AG08395 (cell line): ENCODE measurements around the gene ARHGEF12.

Source experiments
- DNase-seq: peaks from one replicate; pipeline ENCODE4 v3.0.0; 2012; ENCODE audit warnings: mixed read lengths, low spot score

Gene ARHGEF12

GRCh38 chr11:120316880-120317688 is 19.1 kb upstream of the ARHGEF12 start:
- DNase-seq: peak; percentile 55

- no peak for DNase-seq
Observed at GRCh38 chr11:120317689-120318480, 18.3 kb upstream of the ARHGEF12 start.

DNA sequence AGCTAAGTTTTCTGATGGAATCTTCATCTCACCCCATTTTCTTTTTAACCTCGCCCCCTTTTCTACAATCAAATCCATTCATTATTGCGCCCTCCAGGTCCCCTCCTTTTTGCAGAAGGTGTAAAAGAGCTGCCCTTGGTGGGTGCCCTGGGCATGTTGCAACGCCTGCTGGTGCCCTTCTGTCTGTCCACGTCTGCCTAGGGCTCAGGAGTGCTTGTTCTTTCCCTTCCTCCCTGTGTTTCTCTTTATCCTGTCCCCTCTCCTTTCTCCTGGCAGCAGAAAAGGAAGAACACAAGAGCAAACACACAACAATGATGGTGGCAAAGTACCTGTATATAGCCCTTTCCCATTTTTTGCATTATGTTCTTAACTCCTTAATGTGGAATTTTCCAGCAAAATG is 17.3 kb upstream of the ARHGEF12 start:
- DNase-seq: no peak

DNA sequence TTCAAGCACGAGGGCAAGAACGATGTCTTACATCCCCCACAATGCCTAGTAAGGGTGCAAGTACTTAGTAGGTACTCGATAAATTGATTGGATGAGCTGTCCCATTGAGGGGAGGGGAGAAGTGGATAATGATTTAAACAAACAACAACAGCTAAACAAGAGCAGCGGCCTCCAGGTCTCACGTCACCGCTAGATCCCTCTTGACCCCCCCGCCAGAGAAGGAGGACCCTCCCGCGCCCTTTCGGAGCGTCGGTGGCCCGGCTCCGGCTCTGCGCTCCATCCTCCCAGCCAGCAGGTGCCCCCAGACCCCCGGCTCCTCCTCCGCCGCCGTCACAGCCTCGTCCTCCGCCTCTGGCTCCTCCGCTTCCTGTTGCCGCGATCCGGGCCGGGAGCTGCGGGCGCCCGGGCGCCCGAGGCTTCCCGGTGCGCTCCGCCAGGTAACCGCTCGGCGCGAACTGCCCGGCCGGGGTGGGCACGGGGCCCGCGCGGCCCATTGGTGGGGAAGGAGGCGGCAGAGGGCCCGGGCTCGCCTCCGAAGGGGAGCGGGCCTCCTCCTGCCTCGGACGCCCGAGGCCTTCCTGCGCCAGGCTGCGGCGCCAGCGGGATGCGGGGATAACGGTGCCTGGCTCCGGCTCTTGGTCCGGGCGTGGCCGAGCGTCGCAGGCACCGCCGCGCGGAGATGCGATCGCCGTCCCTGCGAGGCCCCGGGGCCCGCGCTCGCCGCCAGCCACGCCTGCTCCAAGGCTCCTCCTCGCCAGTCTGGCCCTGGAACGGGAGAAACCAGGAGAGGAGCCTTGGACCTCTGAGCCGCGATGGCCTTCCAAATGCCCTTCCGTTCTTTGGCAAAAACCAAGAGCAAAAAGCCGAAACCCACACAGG is 11.0 kb upstream of the ARHGEF12 start, which contains the start of gene TLCD5:
Gene TLCD5, plus strand, starts transcription at position 368 of the 879 bp plus-strand sequence. CDS start 2,143 bp downstream, outside the sequence.
- DNase-seq: peak; percentile 66

DNA sequence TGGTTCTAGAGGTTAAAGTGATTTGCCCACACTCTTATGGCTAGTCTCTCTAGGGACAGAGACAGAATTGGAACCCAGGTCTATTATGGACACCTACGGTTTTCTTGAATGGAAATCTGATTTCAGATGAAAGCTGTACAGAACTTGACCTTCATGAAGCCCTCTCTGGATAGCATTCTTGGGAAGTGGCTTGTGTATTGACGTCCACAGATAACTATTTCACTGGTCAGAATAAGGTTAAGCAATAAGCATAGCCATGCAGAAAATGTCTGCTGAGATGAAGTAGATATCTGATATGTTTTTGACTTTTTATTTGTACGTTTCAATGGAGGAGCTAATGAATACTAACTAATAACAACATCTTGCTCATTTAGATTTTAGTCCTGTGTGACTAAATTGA is 10.0 kb upstream of the ARHGEF12 start:
- no peak for DNase-seq

DNA sequence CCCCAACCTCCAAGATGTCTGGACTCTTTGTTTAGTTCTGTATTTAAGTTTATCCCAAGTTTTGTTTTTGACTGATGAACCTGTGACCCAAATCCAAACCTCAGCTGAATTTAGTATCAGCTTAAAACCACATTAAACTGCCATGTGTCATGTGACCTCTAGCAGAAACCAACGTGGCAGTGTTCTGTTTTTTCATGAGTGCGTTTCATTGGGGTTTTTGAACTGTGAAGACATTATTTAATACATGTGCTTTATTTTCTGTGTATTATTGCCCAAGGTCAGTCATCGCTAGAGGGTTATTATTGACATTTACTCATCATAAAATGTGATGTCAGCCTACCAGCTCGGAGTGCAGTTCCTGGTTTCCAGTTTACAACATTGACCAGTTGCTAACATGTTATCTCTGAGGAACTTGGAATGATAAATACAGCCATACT is 9.3 kb upstream of the ARHGEF12 start:
- DNase-seq: no peak

- no peak for DNase-seq
Observed at GRCh38 chr11:120327311-120327710, 8.9 kb upstream of the ARHGEF12 start.

- no peak for DNase-seq
Observed at GRCh38 chr11:120329556-120329955, 6.7 kb upstream of the ARHGEF12 start.

GRCh38 chr11:120330045-120330444 is 6.2 kb upstream of the ARHGEF12 start:
- no peak for DNase-seq

DNA sequence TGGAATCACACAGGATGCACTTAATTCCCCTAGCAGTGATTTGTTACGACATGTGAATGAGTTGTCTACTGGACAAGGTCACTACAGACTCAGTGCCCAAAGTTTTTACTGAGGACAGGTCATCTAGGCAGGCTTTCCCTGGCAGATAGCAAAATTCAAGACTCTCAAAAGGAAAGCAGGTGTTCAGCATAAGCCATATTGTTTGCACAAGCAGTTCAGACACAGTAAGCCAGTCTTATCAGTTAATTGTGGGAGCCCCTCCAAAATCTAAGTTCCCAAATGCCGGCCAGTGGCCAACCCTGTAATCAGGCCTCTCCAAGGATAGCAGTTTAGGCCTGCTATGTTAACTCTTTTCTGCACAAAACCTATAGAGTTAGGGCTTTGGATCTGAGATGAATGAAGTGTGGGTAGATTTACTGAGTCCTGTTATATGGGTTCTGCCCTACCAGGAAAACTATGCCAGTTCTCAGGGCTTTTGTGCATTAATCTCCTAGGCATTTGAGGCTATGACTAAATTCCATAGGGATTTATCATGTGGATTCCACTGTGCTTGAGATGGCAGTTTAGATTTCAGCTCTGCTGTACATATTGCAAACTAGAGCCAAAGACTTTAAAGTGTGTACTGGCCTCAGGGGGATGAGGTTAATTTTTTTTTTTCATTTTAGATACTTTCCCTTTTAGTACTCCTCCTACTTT is 4.8 kb upstream of the ARHGEF12 start:
- DNase-seq: peak; percentile 88

GRCh38 chr11:120332822-120333716 is 3.1 kb upstream of the ARHGEF12 start:
- peak; percentile 52 for DNase-seq

DNA sequence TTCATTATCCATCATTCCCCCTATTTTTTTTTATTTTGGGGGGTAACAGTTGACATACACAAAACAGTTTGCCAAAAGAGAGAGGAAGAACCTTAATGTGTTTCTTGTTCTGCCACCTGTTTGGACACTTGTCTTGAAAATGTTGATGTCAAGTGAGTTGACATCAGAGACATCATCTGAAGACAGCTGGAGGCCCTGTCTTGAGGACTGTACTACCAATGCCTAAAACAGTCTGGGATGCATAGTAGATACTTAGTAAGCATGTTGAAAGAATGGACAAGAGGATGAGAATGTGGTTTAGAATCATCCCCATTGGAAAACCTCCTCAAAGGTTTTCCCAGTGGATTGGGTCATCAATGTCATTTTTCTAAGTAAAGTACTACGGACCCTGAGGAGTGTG is 2.4 kb upstream of the ARHGEF12 start:
- DNase-seq: no peak

DNA sequence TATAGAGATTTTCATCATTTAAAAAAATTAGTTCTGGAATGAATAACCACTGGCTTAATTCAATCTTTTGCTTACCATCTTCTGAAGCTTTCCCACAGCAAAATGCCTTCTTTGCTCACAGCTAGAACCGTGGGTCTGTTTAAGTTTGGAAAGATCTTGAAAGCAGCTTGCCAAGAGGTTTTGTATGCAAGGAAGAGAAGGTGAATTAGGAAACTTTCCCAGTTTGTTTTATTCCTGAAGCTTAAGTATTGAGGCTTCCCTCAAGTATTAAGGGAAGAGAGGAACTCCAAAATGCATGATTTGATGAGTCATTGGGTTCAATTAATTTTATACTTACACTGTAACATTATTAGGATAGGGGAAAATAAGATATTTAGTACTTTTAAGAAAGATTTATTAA is 1.9 kb upstream of the ARHGEF12 start:
- no peak for DNase-seq

- peak; percentile 58 for DNase-seq
Observed at GRCh38 chr11:120334894-120335462, 1.2 kb upstream of the ARHGEF12 start.

DNA sequence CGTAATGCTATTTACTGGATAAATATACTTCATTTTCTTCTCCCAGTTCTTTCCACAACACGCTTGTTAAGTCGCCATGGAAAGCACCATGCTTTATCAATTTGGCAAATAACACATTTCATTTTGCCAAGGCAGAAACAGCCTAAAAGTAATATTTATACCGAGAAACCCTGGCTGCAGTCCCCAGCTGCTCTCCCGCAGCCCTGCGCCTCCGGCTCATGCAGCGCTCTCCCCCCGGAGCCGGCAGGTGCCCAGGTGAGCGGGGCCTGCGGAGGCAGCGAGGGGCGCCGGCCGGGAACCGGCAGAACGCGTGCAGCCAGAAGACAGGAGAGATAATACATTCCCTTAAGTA is 681 bp upstream of the ARHGEF12 start:
- DNase-seq: no peak

- peak; percentile 54 for DNase-seq
Observed at GRCh38 chr11:120336641-120337354, 585 bp downstream of the ARHGEF12 start.

DNA sequence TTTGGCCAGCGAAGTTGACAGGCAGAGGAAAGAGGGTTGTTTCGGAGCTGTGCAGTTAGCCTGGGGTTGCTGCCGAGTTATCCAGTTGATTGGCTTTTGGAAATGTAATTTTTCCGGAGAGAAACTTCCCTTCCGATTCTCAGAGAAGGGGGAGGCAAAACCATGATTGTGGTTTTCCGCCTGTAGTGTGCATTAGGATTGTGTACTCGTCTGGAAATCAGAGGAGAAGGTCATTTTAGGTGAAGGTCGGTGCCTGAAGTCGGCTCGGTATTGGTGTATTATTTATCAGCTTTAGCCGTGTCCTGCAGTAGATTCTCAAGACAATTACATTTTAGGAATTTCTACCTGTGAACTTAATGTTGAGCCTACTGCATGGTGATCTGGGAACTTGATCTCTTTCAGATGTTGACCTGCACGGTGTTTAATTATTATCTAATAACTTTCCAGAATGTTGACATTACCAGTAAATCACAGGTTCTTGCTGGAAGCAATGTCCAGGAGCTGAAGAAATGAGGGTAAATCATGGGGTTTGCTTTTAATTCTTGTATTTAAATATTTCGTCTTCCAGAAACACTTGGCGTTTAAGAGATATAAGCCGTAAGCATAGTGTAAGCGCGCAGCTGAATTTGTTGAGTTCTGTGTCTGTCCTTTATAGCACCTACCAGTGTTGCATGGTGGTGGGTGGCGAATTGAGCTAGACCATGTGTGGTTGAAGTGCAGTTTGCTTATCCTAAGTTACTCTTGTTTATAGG is 1.3 kb downstream of the ARHGEF12 start:
- DNase-seq: no peak

- no peak for DNase-seq
Observed at GRCh38 chr11:120338107-120338933, 2.1 kb downstream of the ARHGEF12 start.
